ENCODE measurements around the gene PTPN20. TPM values are rescaled to one million over a fixed set of nuclear protein-coding genes. Genes with fewer than 3 reads are reported as not detected.

The PTPN20 gene
- total and polyA plus RNA-seq, 2 of the 4 experiments (the other 2 are of a cell fraction) = 0.14 TPM; not detected in 1

DNA sequence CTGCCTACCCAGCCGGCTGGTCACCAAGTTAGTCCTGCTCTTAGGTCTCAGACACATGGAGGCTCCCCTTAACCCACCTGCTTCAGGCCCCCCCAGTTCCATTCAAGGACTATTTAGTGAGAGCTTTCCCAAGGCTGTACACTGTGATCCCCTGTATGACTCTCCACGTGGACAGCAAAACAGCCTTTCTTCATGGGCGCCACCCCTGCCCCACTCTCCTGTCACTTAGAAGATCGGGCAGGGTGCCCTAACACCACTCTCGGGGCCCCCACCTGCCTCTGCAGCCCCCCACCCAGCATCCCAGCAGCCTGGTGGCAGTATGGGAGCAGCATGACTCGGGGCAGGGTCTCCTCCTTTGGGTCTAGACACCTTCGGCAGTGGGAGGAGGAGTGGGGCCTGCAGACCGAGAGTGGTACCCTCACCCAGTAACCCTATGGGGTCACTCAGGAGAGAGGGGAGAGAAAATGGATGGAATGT lies 116.6 kb downstream of the PTPN20 start:
- Histone ChIP-seq H3K9ac (ENCODE audit: low read depth, low read length) (no peak overlapping the region), H3K23ac (ENCODE audit: low read depth, low read length) (no peak overlapping the region), H2BK20ac (ENCODE audit: low read depth, low read length) (no peak overlapping the region), H3K9me1 (ENCODE audit: insufficient read depth, low read length) (peaks cover 6% of the 10 kb centered on the region), H2AFZ (replicated peaks; ENCODE audit: low read length, poor library complexity) (no peak overlapping the region), H3K4me3 (ENCODE audit: insufficient read depth, low read depth, low read length) (no peak overlapping the region), H3K79me1 (ENCODE audit: low read depth in 1 of 2, low read length in 2 of 2) (no peaks in the 10 kb centered on the region), H2AK9ac (replicated peaks; ENCODE audit: low read depth, low read length, poor library complexity) (no peak overlapping the region), H3K56ac (ENCODE audit: extremely low read depth, insufficient read depth, low read length) (no peak overlapping the region), H4K20me1 (ENCODE audit: insufficient read depth, low read length) (no peaks in the 10 kb centered on the region), H2BK5ac (ENCODE audit: low read depth, low read length, poor library complexity, severe bottlenecking) (no peak overlapping the region), H3K36me3 (ENCODE audit: control insufficient read depth, insufficient read depth, low read length) (no peaks in the 10 kb centered on the region), H3K9me3 (ENCODE audit: control insufficient read depth, insufficient read depth, low read length) (no peaks in the 10 kb centered on the region), H3K18ac (ENCODE audit: low read depth, low read length) (no peak overlapping the region), H2BK120ac (ENCODE audit: low read depth, low read length) (no peak overlapping the region), H3K4me2 (ENCODE audit: low read depth, low read length) (no peak overlapping the region), H2BK15ac (ENCODE audit: low read depth, low read length) (no peak overlapping the region), H3K27me3 (ENCODE audit: control insufficient read depth, insufficient read depth, low read length) (no peaks in the 10 kb centered on the region), H2AK5ac (ENCODE audit: low read depth, low read length) (no peak overlapping the region), H4K91ac (ENCODE audit: insufficient read depth, low read depth, low read length) (no peak overlapping the region), H3K14ac (replicated peaks; ENCODE audit: low read depth, low read length) (no peak overlapping the region), H3K4ac (ENCODE audit: low read depth, low read length) (no peak overlapping the region), H4K8ac (ENCODE audit: low read depth in 2 of 2, low read length in 2 of 2) (no peak overlapping the region), H3K4me1 (ENCODE audit: control insufficient read depth, insufficient read depth, low read length) (0 out of 2 replicates have a peak, but pooled peaks cover 3% of the 10 kb centered on the region), H4K5ac (ENCODE audit: low read depth, low read length) (no peak overlapping the region), H3K27ac (ENCODE audit: insufficient read depth, low read length) (no peak overlapping the region)
- TF ChIP-seq MAZ (IDR thresholded peaks at IDR 0.05; ENCODE audit: borderline replicate concordance, low read depth, low read length) (no peak), ELK1 (IDR thresholded peaks at IDR 0.05; ENCODE audit: borderline replicate concordance, low read depth, low read length) (no peak), RFX5 (IDR thresholded peaks at IDR 0.05; ENCODE audit: low read depth, low read length) (no peak), MAFK (IDR thresholded peaks at IDR 0.05; ENCODE audit: low read depth, low read length) (no peak), CHD1 (IDR thresholded peaks at IDR 0.05; ENCODE audit: low read depth, low read length) (no peak)
- ATAC-seq (ENCODE audit: low read depth) (no peak), DNase-seq (no peak)
- in situ Hi-C loops (cut with MboI; ENCODE audit: low sequenced_read_pairs) = loop anchor here (10.0 kb wide), 1 partner anchor 277 kb away; the partner anchor contains the start of gene GDF10
- intact Hi-C loops (cut with micrococcal nuclease) = no loop called here
- BruUV-seq (replicated peaks) = no TSS peak
- dilution Hi-C loops (cut with HindIII; ENCODE audit: low sequenced_read_pairs, unreplicated experiment) = no loop called here
- CTCF ChIA-PET = no interaction called here
- POLR2A ChIA-PET (ENCODE audit: unreplicated experiment) = no interaction called here
- WGBS, 2 experiments (ENCODE audit: extremely low coverage in 2 of 2, insufficient read length in 1 of 2) = no CpG with 5 or more reads among the region's 8 CpGs

Data from IMR-90 (cell line).